H1 (cell line): ENCODE results near the gene MXD3. TPM values are rescaled to one million over a fixed set of nuclear protein-coding genes. Genes with fewer than 3 reads are reported as not detected.

ENCODE experiments used
- CTCF ChIA-PET: fragments of 300-600 bp; sonication (Branson Sonifier 250); formaldehyde crosslinking; loops from one replicate; lab custom pipeline; 2021; ENCODE audit not compliant: partially characterized antibody; lab: Charles Lee
- POLR2A ChIA-PET: fragments of 300-600 bp; sonication (Branson Sonifier 250); formaldehyde crosslinking; loops from one replicate; lab custom pipeline; 2021; ENCODE audit warnings: inconsistent platforms; ENCODE audit not compliant: partially characterized antibody; lab: Charles Lee
- DNase-seq, 2 experiments: peaks; one replicate each; pipeline versions ENCODE4 v3.0.0 to v3.0.0-alpha.2; 2010 to 2022; ENCODE audit warnings: low spot score in 2 of 2, low read depth in 1 of 2, mixed read lengths in 1 of 2
- FAIRE-seq: peaks from 2 replicates; lab custom pipeline; 2011; peaks lifted over from hg19 to GRCh38; lab: Jason Lieb, UNC
- H2AFZ ChIP-seq: 2 replicates; pipeline ENCODE4 v1.8.1; 2012; ENCODE audit warnings: low read length, inconsistent platforms
- H2AK5ac ChIP-seq: 2 replicates; pipeline ENCODE4 v1.6.1; 2013; ENCODE audit warnings: low read depth, low read length
- H2BK120ac ChIP-seq: replicated peaks from 2 replicates; pipeline ENCODE3; 2013; ENCODE audit warnings: low read depth, low read length, inconsistent platforms
- H2BK12ac ChIP-seq: 2 replicates; pipeline ENCODE4 v1.6.1; 2013; ENCODE audit warnings: low read depth, low read length
- H2BK15ac ChIP-seq: 2 replicates; pipeline ENCODE4 v1.6.1; 2013; ENCODE audit warnings: low read length
- H2BK20ac ChIP-seq: 2 replicates; pipeline ENCODE4 v1.6.1; 2013; ENCODE audit warnings: low read length
- H2BK5ac ChIP-seq: 2 replicates; pipeline ENCODE4 v1.6.1; 2013; ENCODE audit warnings: low read depth, low read length
- H3K14ac ChIP-seq: 2 replicates; pipeline ENCODE4 v1.6.1; 2013; ENCODE audit warnings: inconsistent platforms; ENCODE audit not compliant: insufficient read length
- H3K18ac ChIP-seq: 2 replicates; pipeline ENCODE4 v1.6.1; 2013; ENCODE audit warnings: low read length; ENCODE audit errors: extremely low read depth
- H3K23ac ChIP-seq: 2 replicates; pipeline ENCODE4 v1.6.1; 2013; ENCODE audit warnings: inconsistent platforms; ENCODE audit not compliant: insufficient read length
- H3K23me2 ChIP-seq: 2 replicates; pipeline ENCODE4 v1.6.1; 2013; ENCODE audit warnings: low read depth, low read length
- H3K27ac ChIP-seq: 2 replicates; pipeline ENCODE4 v1.6.1; 2011; ENCODE audit warnings: low read depth, low read length, inconsistent platforms
- H3K27me3 ChIP-seq, 4 experiments: replicated peaks in 1 of 4; 1 replicate in 1 of 4; 2 replicates in 3 of 4; pipeline versions ENCODE4 v1.6.1 to v1.8.1; 2011 to 2013; ENCODE audit warnings: low read length in 3 of 4, mild to moderate bottlenecking in 3 of 4, inconsistent platforms in 2 of 4, mixed read lengths in 2 of 4, moderate library complexity in 1 of 4; ENCODE audit not compliant: control insufficient read depth in 3 of 4, insufficient read depth in 3 of 4; ENCODE audit errors: extremely low read depth in 1 of 4
- H3K36me3 ChIP-seq, 4 experiments: 2 replicates each; pipeline versions ENCODE4 v1.6.1 to v1.8.1; 2011 to 2013; ENCODE audit warnings: mild to moderate bottlenecking in 4 of 4, low read length in 3 of 4, moderate library complexity in 2 of 4, control low read depth in 1 of 4, inconsistent platforms in 1 of 4; ENCODE audit not compliant: insufficient read depth in 4 of 4, control insufficient read depth in 2 of 4
- H3K4ac ChIP-seq: replicated peaks from 2 replicates; pipeline ENCODE3; 2013; ENCODE audit warnings: low read length, low read depth, mixed read lengths, inconsistent platforms; ENCODE audit not compliant: insufficient read length
- H3K4me1 ChIP-seq, 4 experiments: replicated peaks in 1 of 4; 1 replicate in 1 of 4; 2 replicates in 3 of 4; pipeline versions ENCODE4 v1.6.1 to v1.8.1; 2011 to 2013; ENCODE audit warnings: low read length in 3 of 4, inconsistent platforms in 2 of 4, mixed read lengths in 1 of 4; ENCODE audit not compliant: insufficient read depth in 4 of 4, control insufficient read depth in 3 of 4
- H3K4me2 ChIP-seq, 2 experiments: 2 replicates each; pipeline versions ENCODE4 v1.6.1 to v1.8.1; 2011 to 2013; ENCODE audit warnings: low read depth in 2 of 2, low read length in 2 of 2, control low read depth in 1 of 2, inconsistent platforms in 1 of 2, mild to moderate bottlenecking in 1 of 2; ENCODE audit not compliant: insufficient read depth in 1 of 2
- H3K4me3 ChIP-seq, 4 experiments: fragments of 200-600, 300-600 bp in 1 of 4; sonication (generic), shearing (Covaris generic), sonication (Bioruptor Twin) in 1 of 4; 2 replicates each; pipeline versions ENCODE4 v1.5.1 to v1.8.1; 2011 to 2016; ENCODE audit warnings: low read length in 4 of 4, low read depth in 3 of 4, control low read depth in 2 of 4, inconsistent platforms in 2 of 4, mild to moderate bottlenecking in 2 of 4, mixed read lengths in 1 of 4, moderate library complexity in 1 of 4; ENCODE audit not compliant: insufficient read depth in 2 of 4; ENCODE audit errors: extremely low read depth in 1 of 4
- H3K56ac ChIP-seq: replicated peaks from 2 replicates; pipeline ENCODE3; 2013; ENCODE audit warnings: low read depth, mild to moderate bottlenecking, mixed read lengths, low read length, inconsistent platforms; ENCODE audit not compliant: insufficient read length
- H3K79me1 ChIP-seq: 2 replicates; pipeline ENCODE4 v1.6.1; 2013; ENCODE audit warnings: low read depth, low read length, control low read depth
- H3K79me2 ChIP-seq, 2 experiments: 2 replicates each; pipeline versions ENCODE4 v1.6.1 to v1.8.1; 2012 to 2013; ENCODE audit warnings: low read length in 2 of 2, mild to moderate bottlenecking in 2 of 2, inconsistent platforms in 1 of 2; ENCODE audit not compliant: insufficient read depth in 2 of 2, control insufficient read depth in 1 of 2
- H3K9ac ChIP-seq, 4 experiments: replicated peaks in 1 of 4; 1 replicate in 1 of 4; 2 replicates in 3 of 4; pipeline versions ENCODE4 v1.6.1 to v1.8.1; 2011 to 2013; ENCODE audit warnings: low read depth in 3 of 4, low read length in 3 of 4, control low read depth in 2 of 4, mild to moderate bottlenecking in 2 of 4, moderate library complexity in 2 of 4, inconsistent platforms in 1 of 4; ENCODE audit errors: extremely low read depth in 1 of 4
- H3K9me3 ChIP-seq, 2 experiments: 2 replicates each; pipeline versions ENCODE4 v1.6.1 to v1.8.1; 2012 to 2013; ENCODE audit warnings: mild to moderate bottlenecking in 2 of 2, moderate library complexity in 2 of 2, control low read depth in 1 of 2, inconsistent platforms in 1 of 2, low read depth in 1 of 2, low read length in 1 of 2, mixed read lengths in 1 of 2; ENCODE audit not compliant: insufficient read depth in 2 of 2
- H4K20me1 ChIP-seq, 2 experiments: replicated peaks in 1 of 2; 2 replicates each; pipeline versions ENCODE3 to v1.8.1; 2011 to 2013; ENCODE audit warnings: inconsistent platforms in 2 of 2, low read length in 2 of 2, mild to moderate bottlenecking in 1 of 2; ENCODE audit not compliant: insufficient read depth in 2 of 2, control insufficient read depth in 1 of 2
- H4K5ac ChIP-seq: 2 replicates; pipeline ENCODE4 v1.6.1; 2013; ENCODE audit warnings: low read length, low read depth, mixed read lengths, inconsistent platforms; ENCODE audit not compliant: insufficient read length
- H4K8ac ChIP-seq: 2 replicates; pipeline ENCODE4 v1.8.0; 2013; ENCODE audit warnings: mild to moderate bottlenecking, moderate library complexity, low read length, inconsistent platforms; ENCODE audit not compliant: insufficient read depth; ENCODE audit errors: extremely low read depth
- H4K91ac ChIP-seq: replicated peaks from 2 replicates; pipeline ENCODE3; 2013; ENCODE audit warnings: low read length, mixed read lengths, inconsistent platforms; ENCODE audit not compliant: insufficient read length
- HDAC6 ChIP-seq: IDR thresholded peaks from one replicate; pipeline ENCODE4 v1.7.1; 2012; ENCODE audit warnings: low read depth, mild to moderate bottlenecking, inconsistent platforms, low read length, moderate library complexity
- SRF ChIP-seq: IDR thresholded peaks from 2 replicates; pipeline ENCODE4 v1.6.1; 2011; ENCODE audit warnings: mild to moderate bottlenecking, low read depth, low read length, moderate library complexity
- YY1 ChIP-seq: IDR thresholded peaks from 2 replicates; pipeline ENCODE4 v1.6.1; 2011; ENCODE audit warnings: low read depth, mild to moderate bottlenecking, low read length
- ZNF274 ChIP-seq: IDR thresholded peaks from 2 replicates; pipeline ENCODE4 v1.7.0; 2012; ENCODE audit warnings: low read length, borderline replicate concordance; ENCODE audit errors: extremely low read depth
- WGBS, 2 experiments: shearing (Covaris generic) in 1 of 2; methylation state at CpG; one replicate each; pipeline versions ENCODE4 v1.1.6 to v1.1.7; 2013 to 2015; ENCODE audit warnings: low lambda C conversion rate in 2 of 2, mixed read lengths in 2 of 2, inconsistent platforms in 1 of 2, low coverage in 1 of 2, missing lambda C conversion rate in 1 of 2; ENCODE audit not compliant: insufficient replicate concordance in 2 of 2, insufficient coverage in 1 of 2, insufficient read length in 1 of 2; ENCODE audit errors: extremely low coverage in 1 of 2, missing lambda C conversion rate in 1 of 2; 5-methylcytosine and 5-hydroxymethylcytosine counted together
- polyA plus RNA-seq, 7 experiments: library from polyadenylated mRNA; depleted of rRNA in 3 of 7; stranded (reverse) in 5 of 7; unstranded in 2 of 7; fragments of >200 nt in 5 of 7; fragments of 200-250 nt in 2 of 7; gene quantifications; 1 replicate in 5 of 7; 2 replicates in 1 of 7; 4 replicates in 1 of 7; pipeline versions ENCODE4 v1.2.1 to v1.2.3, GENCODE V29; 2011 to 2013; ENCODE audit warnings: missing spikeins in 2 of 7, mixed read lengths in 2 of 7
- total RNA-seq: library from RNA; stranded (reverse); fragmentation: NEBNext Ultra II Directional; extraction: Animal tissue kit (Norgen Biotek cat#: 25700); gene quantifications from 2 replicates; pipeline ENCODE4 v1.2.1, GENCODE V29; 2021
- TF ChIP-seq, protein P1 (sequence below): IDR thresholded peaks from 2 replicates; pipeline ENCODE4 v1.6.1; 2011; ENCODE audit warnings: low read depth, mild to moderate bottlenecking, low read length; ENCODE audit not compliant: insufficient read depth

Gene MXD3
- total and polyA plus RNA-seq, 2 of the 8 experiments (the other 6 are each of a cell fraction or from before 2014, with no cell fraction given) = 6.5 to 7.7 TPM

DNA sequence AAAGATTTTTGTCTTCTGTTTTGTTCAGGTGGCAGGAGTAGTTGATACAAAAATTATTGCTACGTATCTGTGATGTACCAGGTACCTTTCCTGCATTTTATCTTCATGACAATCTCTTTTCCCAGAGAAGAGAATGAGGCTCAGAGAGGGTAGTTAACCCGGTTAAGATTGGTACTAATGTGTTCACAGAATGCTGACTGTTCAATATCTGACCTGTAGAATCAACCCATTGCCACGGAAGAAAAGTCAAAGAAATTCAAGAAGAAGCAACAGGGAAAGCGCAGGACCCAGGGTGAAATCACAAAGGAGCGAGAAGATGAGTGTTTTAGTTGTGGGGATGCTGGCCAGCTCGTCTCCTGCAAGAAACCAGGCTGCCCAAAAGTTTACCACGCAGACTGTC, 20.0 kb downstream of the MXD3 start:
- H4K91ac ChIP-seq = no peak overlapping the region
- no peak overlapping the region for H3K4me2 ChIP-seq

More for the DNA sequence above, 20.0 kb downstream of the MXD3 start:
- peaks cover 48 to 95% (median 72%) of the 10 kb centered on the region in 4 experiments for H3K36me3 ChIP-seq
- H3K14ac ChIP-seq = no peak overlapping the region
- H2BK120ac ChIP-seq = no peak overlapping the region
- no peak overlapping the region for H3K56ac ChIP-seq
- H3K23ac ChIP-seq = no peak overlapping the region
- H3K4me3 ChIP-seq = no peak overlapping the region
- H3K4me1 ChIP-seq = no peaks in the 10 kb centered on the region; a peak in 1 of 7 replicates
- no peaks in the 10 kb centered on the region for H3K27me3 ChIP-seq
- H4K8ac ChIP-seq = no peak overlapping the region
- ChIA-PET POLR2A (no interaction called here), CTCF (no interaction called here)
- H3K9ac ChIP-seq = no peak overlapping the region; a peak in 1 of 7 replicates
- no peak overlapping the region for H2BK20ac ChIP-seq
- DNase-seq (no peak), FAIRE-seq (no peak)
- H2BK15ac ChIP-seq = no peak overlapping the region
- peaks cover 5% of the 10 kb centered on the region; the same call in 1 of the 2 replicates for H3K79me1 ChIP-seq
- H3K27ac ChIP-seq = no peak overlapping the region
- H3K23me2 ChIP-seq = no peaks in the 10 kb centered on the region
- H4K5ac ChIP-seq = no peak overlapping the region
- no peak overlapping the region for H2AFZ ChIP-seq
- WGBS, 2 experiments = 96% methylated on average over 7 of the region's 7 CpGs; no CpG with 5 or more reads in 1 of the 2 experiments
- H2AK5ac ChIP-seq = no peak overlapping the region
- H3K4ac ChIP-seq = no peak overlapping the region
- H3K9me3 ChIP-seq = no peaks in the 10 kb centered on the region
- no peak overlapping the region for H2BK12ac ChIP-seq
- H4K20me1 ChIP-seq = peaks cover 6 to 15% of the 10 kb centered on the region in 2 experiments
- TF ChIP-seq ZNF274 (no peak), SRF (no peak), HDAC6 (no peak), YY1 (no peak)
- TF ChIP-seq, protein P1, sequence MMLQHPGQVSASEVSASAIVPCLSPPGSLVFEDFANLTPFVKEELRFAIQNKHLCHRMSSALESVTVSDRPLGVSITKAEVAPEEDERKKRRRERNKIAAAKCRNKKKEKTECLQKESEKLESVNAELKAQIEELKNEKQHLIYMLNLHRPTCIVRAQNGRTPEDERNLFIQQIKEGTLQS = no peak
- H2BK5ac ChIP-seq = no peak overlapping the region
- no peaks in the 10 kb centered on the region; a peak in 1 of 4 replicates for H3K79me2 ChIP-seq
- no peak overlapping the region for H3K18ac ChIP-seq
